C1 segment of cervical spinal cord (tissue), 14 donors: ENCODE results near the gene MLLT6.
A peak's percentile ranks its signal among the peaks of the same experiment; 100 is the strongest.

Experiments used
- DNase-seq, 14 donors: peaks; one replicate each; lab custom pipeline; 2025; lab: John Stamatoyannopoulos, UW

The MLLT6 gene

DNA sequence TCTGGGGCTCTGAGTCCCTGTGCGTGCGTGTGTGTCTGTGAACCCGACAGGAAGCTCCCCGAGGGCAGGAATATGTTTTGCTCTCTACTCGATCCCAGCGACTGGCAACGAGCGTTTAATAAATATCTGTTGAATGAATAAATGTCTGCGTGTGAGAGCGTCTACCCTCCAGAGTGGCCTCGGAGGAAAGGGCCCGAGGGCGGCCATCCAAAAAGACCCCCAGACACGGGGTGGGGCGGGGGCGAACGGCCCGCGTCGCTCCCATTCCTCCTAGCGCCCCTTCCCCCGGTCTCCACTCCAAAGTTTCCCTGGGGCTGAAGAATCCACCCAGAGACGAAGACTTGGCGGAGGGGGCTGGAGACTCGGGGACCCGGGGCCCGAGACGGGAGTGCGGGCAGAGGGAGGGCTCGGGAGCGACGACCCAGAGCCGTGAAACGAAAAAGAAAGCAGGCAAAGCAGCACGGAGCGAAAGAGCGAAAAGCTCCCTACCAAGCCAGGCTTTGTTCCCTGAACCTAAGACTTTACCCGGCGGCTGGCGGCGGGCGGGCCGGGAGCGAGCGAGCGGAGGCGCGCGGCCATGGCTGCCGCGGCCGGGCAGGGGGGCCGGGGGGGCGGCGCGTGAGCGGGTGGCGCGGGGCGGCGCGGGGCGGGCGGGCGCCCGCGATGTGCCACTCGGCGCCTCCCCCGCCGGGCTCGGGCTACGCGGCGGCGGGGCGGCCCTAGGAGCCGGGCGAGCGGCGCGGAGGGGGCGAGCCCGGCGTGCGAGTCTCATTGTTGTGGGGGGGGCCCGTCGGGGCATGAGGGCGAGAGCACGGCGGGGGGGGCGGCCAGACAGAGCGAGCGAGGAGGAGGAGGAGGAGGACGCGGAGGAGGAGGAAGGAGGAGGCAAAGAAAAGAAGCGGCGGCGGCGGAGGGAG, at the start of gene MLLT6:
MLLT6 (plus strand) TSS at position 668 of the 917 bp plus-strand sequence. CDS start 360 bp downstream, outside the sequence.
- peak in 13 of 14 donors; percentile 33 to 83 (median 69) for DNase-seq

DNA sequence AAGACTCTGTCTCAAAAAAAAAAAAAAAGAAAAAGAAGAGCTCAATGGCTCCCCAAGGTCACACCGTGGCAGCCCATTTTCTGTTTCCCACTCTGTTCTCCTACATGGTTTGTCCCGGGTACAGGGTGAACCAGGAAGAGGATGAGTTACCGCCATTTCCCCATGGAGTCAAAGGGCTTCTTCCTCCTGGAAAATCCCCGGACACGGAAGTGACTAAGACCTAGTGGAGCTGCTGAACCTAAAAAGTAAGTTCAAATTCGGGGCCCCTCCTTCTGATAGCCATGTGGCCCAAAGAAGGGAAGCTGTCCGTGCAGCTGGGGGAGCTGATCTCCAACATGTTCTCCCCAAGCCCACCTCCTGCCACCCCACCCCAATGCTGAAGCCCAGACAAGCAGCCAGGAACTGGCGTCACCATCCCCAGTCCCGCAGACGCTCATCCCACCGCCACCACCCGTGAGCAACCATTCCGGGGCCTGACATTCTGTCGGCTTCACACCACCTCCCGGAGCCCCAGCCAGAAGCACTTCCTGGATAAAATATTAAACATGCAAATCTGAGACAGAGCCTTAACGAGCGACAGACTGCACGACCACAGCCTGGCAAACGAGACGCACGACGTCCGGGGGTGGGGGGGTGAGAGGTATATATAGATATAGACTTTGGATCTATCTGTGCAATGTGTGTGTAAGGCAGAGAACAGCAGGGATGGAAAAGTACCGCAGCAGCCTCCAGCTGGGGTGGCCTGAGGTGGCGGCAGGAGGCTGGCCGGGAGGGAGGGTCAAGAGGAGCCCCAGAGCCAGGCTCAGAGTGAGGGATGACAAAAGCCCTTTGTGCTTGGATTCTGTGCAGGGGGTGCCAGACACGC, 47.9 kb upstream of the MLLT6 start:
- DNase-seq: peak in 9 of 14 donors; percentile 20 to 63 (median 59)

DNA sequence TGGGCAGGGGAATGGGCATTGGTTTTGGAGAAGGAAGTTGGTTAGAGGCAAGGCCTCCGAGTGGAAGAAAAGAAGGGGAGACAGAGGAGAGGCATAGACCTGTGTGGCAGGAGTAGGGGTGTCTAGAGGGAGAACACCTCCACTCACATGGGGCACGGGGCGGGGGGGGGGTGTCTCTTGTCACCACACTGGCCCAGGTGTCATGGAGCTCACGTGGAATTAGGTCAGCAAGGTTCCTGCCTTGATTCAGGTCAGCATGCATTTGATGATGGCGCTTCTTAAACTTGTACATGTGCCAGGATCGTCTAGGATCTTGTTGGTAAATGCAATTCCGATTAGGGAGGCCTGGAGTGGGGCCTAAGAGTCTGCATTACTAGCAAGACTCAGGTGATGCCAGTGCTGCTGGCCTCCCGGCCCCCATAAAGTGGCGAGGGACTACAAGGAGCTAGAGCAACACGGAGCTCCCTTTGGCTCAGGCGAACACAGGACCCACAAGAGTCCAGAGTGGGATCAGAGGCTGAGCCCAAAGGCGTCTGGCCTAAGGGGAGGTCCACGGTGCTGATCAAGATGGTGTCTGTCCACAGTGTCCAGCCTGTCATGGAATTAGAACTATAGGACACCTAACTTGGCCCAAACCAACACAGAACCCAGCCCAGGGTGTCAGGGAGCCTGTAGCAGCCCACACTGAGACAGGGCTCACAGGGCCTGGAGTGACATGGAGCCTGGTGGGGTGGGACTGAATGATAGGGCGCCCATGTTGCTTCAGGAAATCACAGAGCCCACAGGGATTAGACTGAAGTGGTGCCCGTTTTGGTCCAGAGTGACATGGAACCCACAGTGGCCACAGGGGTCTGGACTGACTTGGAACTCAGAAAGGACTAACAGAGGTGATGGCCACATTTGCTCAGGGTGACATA, 47.0 kb upstream of the MLLT6 start:
- DNase-seq: peak in 1 of 14 donors; percentile 19

DNA sequence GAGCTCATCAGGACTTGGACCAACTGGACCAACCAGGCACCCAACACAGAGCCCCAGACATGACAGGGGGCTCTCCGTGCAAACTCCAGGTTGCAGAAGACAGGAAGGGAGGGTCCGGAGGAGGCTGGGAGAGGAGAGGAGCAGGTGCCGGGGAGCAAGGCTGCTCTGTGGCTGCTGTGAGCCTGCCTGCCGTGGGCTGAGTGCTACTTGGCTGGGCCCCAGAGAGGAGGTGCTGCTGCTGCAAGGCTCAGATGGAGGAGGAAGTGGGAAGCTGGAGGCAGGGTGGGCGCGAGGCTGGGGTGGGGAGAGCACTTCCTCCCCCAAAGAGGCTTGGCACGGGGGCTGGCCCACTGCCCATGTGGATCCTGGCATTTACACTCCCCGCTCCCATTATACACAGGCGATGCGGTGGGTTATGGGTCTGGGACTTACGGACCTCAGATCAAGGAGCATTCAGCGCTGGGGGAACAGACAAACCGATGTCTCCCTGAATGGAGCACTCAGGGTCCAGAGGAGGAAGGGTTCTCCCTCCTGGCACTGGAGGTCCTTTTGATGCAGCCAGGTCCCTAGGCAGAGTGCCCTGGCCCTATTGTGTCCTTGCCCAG, 46.2 kb upstream of the MLLT6 start:
- DNase-seq: peak in 5 of 14 donors; percentile 7 to 37 (median 17)

DNA sequence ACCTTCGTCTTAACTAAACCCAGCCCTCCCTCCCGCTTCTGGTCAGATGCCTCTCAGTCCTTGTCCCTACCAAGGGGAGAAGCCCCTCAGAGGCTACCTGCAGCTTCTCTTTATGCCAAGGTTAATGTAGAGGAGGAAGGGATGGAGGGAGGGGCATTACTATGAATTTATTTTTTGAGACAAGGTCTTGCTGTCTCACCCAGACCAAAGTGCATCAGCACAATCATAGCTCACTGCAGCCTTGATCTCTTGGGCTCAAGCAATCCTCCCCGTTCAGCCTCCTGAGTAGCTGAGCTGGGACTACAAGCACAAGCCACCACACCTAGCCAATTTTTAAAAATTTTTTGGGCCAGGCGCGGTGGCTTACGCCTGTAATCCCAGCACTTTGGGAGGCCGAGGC, 45.7 kb upstream of the MLLT6 start:
- no peak for DNase-seq

DNA sequence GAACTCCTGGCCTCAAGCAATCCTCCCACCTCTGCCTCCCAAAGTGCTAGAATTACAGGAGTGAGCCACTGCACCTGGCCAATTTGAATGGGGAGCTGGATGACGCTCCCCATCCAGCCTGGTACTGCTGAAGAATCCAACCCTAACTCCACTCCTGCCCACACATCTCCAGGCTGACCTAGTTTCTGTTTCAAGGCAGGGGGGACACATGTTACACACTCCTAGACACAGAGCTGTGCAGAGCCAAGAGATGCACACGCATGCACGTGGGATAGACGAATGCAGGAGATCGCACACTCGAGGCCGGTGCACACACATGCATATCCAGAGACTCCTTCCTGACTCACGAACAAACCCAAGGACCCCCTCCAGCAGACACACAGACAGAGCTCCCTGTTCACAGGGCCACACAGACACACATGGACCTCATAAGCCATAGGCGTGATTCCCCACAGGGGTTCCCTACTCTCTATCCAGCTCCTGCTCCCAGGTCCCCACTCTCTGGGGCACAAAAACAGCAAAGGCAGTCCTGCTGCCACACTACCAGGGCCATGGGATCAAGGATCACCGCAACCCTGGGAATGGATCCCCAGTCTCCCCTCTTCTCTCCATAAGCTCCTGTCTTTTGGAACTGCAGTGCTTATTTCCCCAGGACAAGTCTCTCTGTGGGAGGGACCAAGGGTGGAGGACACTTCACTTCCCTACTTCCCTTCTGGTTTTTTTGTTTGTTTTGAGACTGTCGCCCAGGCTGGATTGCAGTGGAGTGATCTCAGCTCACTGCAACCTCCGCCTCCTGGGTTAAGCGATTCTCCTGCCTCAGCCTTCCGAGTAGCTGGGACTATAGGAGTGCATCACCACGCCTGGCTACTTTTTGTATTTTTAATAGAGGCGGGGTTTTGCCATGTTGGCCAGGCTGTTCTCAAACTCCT, 44.7 kb upstream of the MLLT6 start:
- no peak for DNase-seq

DNA sequence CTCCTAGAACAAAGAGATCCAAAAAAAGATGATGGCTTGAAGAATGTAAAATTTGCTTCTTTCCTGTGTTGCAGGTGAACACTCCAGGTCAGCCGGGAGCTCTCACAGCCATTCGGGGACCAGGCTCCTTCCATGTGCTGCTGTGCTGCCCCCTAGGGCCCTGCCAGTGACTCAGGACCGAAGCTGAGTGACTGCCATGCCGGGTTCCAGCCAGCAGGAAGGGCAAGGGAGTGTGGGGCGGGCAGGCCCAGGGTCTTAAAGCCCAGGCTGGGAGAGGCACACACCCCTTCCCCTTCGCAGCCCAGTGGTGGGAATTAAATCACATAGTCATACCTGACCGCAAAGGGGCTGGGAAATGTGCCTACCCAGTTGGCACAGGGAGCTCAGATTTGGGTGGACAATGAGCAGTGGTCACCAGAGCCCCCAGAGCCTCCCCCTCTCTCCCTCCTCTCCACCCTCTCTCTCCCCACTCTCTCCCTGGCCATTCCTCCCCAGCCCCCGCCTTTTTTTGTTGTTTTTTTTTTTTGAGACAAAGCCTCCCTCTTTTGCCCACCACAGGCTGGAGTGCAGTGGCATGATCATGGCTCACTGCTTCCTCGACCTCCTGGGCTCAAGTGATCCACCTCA, 41.8 kb upstream of the MLLT6 start:
- peak in 9 of 14 donors; percentile 9 to 74 (median 44) for DNase-seq

DNA sequence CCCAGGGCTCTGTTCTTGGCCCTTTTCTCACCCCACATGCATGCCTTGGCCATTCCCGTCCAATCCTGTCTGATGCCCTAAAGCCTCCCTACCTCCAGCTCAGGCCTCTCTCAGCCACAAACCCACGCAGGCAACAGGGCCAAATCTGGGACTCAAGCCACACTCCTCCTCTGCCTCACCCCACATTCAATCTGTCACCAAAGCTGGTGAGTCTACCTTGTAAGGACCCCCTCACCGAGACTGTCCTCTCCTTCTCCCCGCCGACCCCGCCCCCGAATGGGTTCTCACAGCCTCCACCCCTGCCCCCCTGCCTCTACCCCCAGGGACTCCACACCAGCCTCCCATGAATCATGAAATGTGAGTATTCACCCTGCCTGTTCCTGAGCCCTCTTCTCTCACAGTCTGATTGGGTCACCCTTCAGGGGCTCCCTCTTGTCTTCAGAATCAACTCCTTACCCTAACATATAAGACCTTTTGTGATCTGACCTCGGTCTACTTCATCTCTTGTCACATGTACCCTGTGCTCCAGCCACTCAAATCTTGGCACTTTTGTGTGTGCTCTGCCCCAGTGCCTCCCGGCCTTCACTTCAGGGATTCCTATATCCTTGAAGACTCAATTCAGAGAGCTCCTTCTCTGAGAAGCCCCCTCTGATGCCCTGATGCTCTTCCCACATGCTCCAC, 41.0 kb upstream of the MLLT6 start:
- DNase-seq: no peak

DNA sequence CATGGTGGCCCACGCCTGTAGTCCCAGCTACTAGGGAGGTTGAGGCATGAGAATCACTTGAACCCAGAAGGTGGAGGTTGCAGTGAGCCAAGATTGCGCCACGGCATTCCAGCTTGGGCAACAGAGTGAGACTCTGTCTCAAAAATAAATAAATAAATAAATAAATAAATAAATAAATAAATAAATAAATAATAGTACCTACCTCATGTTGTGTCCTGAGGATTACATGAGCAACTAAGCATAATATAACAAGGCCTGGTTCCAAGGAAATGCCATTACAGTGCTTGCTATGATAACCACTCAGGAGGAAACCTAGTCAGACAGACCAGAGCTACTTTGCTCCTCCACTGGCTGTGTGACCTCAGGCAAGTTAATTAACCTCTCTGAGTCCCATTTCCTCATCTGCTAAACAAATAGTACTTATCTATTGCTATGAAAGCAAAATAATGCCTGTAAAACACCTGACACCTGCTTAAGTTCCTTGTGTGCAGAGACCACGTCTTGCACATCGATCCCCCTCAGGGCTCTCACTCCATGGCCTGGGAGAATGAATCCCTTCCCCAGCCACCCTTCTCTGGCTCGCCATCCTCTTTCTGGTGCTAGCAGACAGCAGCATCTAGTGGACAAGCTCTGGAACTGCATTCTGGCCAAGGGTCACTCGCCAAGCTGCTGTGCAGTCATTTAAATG, 37.8 kb upstream of the MLLT6 start:
- DNase-seq: peak in 11 of 14 donors; percentile 10 to 57 (median 40)

DNA sequence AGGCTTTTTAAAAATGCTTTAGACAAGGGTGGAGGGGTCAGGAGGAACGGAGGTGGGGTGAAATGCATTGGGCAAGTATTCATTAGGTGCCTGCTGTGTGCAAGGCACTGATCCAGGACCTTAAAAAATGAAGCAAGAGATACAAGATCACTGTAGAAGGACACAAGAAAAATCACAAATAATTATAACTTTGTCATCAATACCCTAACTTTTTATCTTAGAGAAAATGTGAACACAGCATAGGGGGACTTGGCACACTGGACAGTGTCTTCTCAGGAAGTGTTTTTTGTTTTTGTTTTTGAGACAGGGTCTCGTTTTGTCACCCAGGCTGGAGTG, 37.3 kb upstream of the MLLT6 start:
- DNase-seq: no peak

DNA sequence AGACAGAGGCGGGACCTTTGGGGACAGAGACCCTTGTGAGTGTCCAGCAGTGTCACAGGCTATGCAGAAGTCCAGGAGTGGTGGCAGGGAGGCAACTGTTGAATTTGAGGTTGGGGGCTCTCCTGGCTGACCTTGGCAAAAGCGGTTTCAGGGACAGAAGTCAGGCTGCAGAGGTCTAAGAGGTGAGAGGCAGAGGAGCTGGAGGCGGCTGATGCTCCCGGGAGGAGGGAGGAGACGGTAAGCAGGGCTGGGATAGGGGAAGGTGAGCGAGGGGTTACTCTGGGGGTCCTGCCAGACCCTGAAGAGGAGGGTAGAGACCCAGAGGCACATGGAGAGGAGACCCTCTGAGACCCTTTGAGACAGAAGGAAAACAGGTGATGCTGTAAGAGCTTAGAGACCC, 35.6 kb upstream of the MLLT6 start:
- no peak for DNase-seq

DNA sequence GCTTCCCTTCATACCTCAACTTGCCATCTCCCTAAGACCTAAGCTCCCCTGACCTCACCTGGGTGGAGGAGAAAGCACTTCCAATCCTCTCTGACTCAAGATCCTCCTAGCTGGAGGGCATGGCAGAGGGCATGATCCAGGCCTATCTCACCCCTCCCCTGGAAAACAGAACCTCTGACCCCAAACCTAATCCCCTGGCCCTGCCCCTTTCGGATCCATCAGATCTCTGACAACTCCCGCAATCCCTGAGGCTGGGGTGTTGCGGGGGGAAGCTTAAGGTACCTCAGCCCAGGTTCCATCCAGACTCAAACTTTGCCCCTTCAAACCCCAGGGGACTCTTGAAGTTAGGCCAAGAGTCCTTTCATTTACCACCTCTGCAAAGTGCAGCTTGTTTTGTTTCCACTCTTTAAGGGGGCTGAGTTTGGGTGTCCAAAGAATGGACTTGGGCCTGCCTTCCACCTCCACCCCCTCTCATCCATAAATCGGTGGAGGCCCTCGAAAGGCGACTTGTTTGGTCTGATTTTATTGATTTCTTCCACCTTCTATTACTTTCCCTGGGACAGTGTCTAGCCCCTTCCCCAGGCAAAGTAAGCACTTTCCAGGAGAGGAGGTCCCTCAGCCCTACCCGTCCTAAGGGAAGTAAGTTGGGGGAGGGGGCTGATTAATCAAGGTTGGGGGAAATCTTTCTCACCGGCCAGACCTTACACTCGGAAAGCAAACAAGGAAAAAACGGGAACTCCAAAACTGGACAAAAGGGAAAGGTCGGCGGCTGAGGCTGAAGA, 32.9 kb upstream of the MLLT6 start:
- DNase-seq: no peak

DNA sequence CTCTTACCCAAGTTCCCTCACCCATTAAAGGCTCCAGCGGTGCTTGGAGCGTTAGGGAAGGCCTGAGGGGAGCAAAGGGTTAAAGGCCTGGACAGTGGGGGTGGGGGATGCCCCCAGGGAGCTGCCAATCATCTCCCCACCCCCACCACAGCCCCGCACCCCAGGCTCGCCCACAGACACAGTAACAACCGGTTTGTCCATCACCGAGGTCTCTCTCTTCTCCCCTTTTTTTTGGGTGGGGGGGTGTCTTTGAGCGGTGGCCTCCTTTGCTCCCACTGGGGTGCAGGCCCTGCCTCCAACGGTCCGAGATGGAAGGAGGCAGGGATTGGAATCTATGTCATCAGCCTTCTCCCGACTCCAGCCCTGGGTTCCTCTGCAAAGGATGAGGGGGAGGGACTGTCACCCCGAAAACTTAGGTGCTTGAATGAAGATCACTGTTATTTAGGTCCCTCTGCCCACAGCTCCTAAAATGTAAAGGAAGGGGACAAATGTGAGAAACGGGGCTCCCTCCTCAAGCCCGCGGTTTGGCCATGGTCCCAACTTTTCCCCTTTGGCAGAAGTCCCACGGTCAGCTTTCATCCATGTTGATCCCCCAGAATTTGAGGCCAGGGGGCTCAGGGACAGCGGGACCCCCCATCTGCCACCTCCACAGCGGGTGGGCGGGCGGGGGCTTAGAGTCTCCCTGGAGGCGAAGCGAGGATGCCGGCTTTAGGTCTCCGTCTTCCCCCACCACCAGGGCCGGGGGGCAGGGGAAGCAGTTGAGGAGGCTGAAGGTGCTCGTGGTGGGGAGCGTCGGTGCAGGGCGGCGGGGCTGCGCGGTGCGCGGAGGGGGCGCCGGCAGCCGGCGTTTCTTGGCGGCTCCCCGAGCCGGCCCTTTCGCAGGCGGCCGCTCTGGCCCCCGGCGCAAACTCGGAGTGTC, 32.0 kb upstream of the MLLT6 start:
- DNase-seq: no peak

DNA sequence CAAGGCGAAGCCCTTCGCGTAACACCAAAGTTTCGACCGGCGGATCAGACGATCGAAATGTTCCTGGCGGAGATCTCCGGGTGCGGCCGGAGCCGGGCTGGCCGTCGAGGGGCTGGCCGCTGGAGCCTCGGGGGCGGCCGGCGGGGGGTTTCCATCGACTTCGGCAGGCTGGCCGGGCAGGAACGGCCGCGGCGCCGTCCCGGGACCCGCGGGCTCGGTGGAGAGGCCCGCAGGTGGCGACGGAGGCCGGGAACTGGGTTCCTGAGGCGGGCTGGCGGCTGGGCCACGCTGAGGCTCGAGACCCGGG, 31.4 kb upstream of the MLLT6 start:
- DNase-seq: no peak

DNA sequence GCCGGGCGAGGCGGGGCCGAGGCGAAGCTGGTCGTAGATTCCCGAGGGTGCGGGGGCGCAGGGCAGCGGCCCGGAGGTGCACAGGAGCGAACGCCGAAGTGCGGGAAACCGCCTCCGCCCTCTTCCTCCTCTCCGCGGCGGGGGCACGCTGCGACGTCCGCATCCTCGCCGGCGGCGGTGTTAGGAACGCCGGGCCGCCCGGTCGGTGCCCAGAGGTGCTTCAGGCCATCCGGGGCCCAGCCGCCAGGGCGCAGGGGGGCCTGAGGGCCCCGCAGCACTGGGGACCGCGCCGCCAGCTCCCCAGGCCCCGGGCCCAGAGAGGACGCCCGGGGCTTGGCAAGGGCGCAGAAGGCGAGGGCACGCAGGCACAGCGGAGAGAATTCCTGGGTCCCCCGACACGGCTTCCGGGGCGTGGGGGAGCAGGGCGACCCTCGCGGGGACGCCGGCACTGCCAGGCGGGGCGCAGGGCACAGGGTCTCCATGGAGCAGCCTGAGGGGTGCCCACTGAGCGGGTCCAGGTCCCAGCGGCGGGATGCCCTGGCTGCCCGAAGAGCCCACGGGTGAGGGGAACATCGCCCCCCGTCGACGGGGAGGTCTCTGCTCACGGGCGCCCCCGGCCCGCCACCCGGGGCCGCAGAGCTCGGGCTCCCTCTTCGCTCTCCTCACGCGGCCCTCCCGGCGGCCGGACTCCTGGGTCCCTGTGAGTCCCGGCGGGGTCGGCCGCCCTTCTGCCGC, 30.9 kb upstream of the MLLT6 start:
- no peak for DNase-seq
